A549 (cell line): ENCODE results near the gene TBL1XR1.

Source experiments
- CHD4 ChIP-seq: fragments of 200-600 bp; sonication (generic); IDR thresholded peaks from 2 replicates; pipeline ENCODE4 v1.6.1; 2016; ENCODE audit warnings: antibody characterized with exemption, mild to moderate bottlenecking, borderline replicate concordance
- CTCF ChIP-seq: fragments of >200 bp; sonication (Bioruptor Twin); formaldehyde crosslinking; IDR thresholded peaks from 3 replicates; pipeline ENCODE4 v1.5.1; 2016
- EP300 ChIP-seq, 2 experiments: fragments of >200 bp; sonication (Bioruptor Twin); formaldehyde crosslinking; IDR thresholded peaks; 2 replicates in 1 of 2; 3 replicates in 1 of 2; pipeline ENCODE4 v1.6.1; 2016 to 2017
- GATA3 ChIP-seq: IDR thresholded peaks from 2 replicates; pipeline ENCODE4 v1.6.1; 2012; ENCODE audit warnings: borderline replicate concordance
- HOXA7 ChIP-seq: fragments of 250-450 bp; sonication (Bioruptor Pico); IDR thresholded peaks from 2 replicates; pipeline ENCODE4 v1.5.0; 2020; ENCODE audit warnings: mild to moderate bottlenecking, moderate library complexity
- PHF8 ChIP-seq: fragments of 200-600 bp; sonication (generic); IDR thresholded peaks from 2 replicates; pipeline ENCODE4 v1.6.1; 2016; ENCODE audit warnings: low read depth, mild to moderate bottlenecking, antibody characterized with exemption, moderate library complexity, borderline replicate concordance
- POLR2A ChIP-seq: IDR thresholded peaks from 2 replicates; pipeline ENCODE4 v1.6.1; 2012; ENCODE audit warnings: mild to moderate bottlenecking, low read length

- TF ChIP-seq CHD4 (no peak), EP300 (IDR thresholded peaks at IDR 0.05) (no peak), CTCF (no peak), PHF8 (no peak), POLR2A (no peak), GATA3 (no peak), HOXA7 (no peak)
Measured at GRCh38 chr3:177102553-177102952, 94.7 kb downstream of the TBL1XR1 start.
